Mucosa of descending colon (tissue), 3 donors: ENCODE data around the gene ART5. TPM values are rescaled to one million over a fixed set of nuclear protein-coding genes. Genes with fewer than 3 reads are reported as not detected.

Source experiments
- ATAC-seq: fragments of 200-7000 bp; cut with Tn5 transposase; one replicate; pipeline ENCODE4 v1.9.1; 2020; ENCODE audit warnings: mild to moderate bottlenecking, moderate library complexity
- DNase-seq, 3 donors: peaks; one replicate each; pipeline ENCODE4 v3.0.0-alpha.2; 2020
- H3K36me3 ChIP-seq: fragments of 200-600 bp; one replicate; pipeline ENCODE4 v1.8.0; 2021; ENCODE audit warnings: low read depth, mild to moderate bottlenecking
- H3K4me1 ChIP-seq: fragments of 200-600 bp; one replicate; pipeline ENCODE4 v1.8.0; 2021; ENCODE audit warnings: low read depth, mild to moderate bottlenecking
- H3K4me3 ChIP-seq: fragments of 200-600 bp; one replicate; pipeline ENCODE4 v1.8.0; 2021; ENCODE audit warnings: mild to moderate bottlenecking
- H3K9me3 ChIP-seq: fragments of 200-600 bp; one replicate; pipeline ENCODE4 v1.8.0; 2021; ENCODE audit warnings: mild to moderate bottlenecking
- intact Hi-C, 2 donors: fragments of 100-400 bp; cut with DNase I in 1 of 2; cut with micrococcal nuclease in 1 of 2; formaldehyde crosslinking; loops; one replicate each; pipeline versions ENCODE4 v1.11.0 to v1.11.1; 2022; cut with DNase I, micrococcal nuclease
- long read RNA-seq, 2 donors: library from polyadenylated mRNA; unstranded; transcript quantifications; one replicate each; pipeline ENCODE4 v2.0.0, GENCODE V29; 2019 to 2021
- total RNA-seq, 3 donors: library from RNA; stranded (reverse); fragmentation: NEBNext Ultra II Directional in 2 of 3; extraction: Animal tissue kit (Norgen Biotek cat#: 25700) in 2 of 3; gene quantifications; one replicate each; pipeline versions ENCODE4 v1.2.1 to v1.2.4, GENCODE V29; 2021 to 2023
- TF ChIP-seq, protein P1 (sequence below): fragments of 200-600 bp; IDR thresholded peaks from one replicate; pipeline ENCODE4 v1.8.0; 2022; ENCODE audit warnings: antibody characterized with exemption, mild to moderate bottlenecking
- donor health status: DM: no; HTN: no; CAD: no; lungs with moderate emphysema.
- donor health status: DM: no; HTN: no; CAD: no.
- donor health status: DM: no; HTN: yes; CAD: no.

ART5 gene, protein sequence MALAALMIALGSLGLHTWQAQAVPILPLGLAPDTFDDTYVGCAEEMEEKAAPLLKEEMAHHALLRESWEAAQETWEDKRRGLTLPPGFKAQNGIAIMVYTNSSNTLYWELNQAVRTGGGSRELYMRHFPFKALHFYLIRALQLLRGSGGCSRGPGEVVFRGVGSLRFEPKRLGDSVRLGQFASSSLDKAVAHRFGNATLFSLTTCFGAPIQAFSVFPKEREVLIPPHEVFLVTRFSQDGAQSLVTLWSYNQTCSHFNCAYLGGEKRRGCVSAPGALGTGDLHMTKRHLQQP
- total RNA-seq: not detected
- long read RNA-seq, donor 1, partial matches to known transcripts: 0 of 1 reads
- long read RNA-seq, donor 1, other reads (novel, unspliced or antisense): 1 of 1 reads
- long read RNA-seq, donor 2: 0 reads

DNA sequence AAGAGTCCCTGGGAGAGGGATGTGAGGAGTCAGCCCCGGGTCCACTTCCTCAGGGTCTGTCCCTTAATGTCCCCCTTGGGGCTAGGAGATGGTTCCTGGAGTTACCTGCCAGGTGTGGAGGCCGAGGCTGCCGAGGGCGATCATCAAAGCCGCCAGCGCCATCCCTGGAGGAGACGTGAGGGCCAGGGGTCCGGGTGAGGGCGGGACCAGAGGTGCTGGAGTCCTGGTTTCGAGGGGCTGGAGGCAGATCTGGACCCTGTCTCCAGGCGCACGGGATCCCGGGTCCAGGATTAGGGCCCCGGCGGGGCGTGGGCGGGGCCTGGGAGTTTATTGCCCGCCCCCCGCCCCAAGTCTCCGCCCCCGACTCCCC lies at the start of gene ART5:
TSS of gene ART5 (minus strand) at position 292 of the 370 bp plus-strand sequence. CDS start at position 162, 130 bp downstream.
- intact Hi-C loops: no loop called here

DNA sequence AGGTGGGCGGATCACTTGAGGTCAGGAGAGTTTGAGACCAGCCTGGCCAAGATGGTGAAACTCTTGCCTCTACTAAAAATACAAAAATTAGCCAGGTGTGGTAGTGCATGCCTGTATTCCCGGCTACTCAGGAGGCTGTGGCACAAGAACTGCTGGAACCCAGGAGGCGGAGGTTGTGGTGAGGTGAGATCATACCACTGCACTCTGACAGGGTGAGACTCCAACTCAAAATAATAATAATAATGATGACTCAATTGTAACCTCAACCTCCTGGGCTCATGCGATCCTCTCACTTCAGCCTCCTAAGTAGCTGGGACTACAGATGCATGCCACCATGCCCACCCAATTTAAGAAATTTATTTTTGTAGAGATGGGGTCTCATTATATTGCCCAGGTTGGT lies 45.0 kb upstream of the ART5 start:
- TF ChIP-seq, protein P1, sequence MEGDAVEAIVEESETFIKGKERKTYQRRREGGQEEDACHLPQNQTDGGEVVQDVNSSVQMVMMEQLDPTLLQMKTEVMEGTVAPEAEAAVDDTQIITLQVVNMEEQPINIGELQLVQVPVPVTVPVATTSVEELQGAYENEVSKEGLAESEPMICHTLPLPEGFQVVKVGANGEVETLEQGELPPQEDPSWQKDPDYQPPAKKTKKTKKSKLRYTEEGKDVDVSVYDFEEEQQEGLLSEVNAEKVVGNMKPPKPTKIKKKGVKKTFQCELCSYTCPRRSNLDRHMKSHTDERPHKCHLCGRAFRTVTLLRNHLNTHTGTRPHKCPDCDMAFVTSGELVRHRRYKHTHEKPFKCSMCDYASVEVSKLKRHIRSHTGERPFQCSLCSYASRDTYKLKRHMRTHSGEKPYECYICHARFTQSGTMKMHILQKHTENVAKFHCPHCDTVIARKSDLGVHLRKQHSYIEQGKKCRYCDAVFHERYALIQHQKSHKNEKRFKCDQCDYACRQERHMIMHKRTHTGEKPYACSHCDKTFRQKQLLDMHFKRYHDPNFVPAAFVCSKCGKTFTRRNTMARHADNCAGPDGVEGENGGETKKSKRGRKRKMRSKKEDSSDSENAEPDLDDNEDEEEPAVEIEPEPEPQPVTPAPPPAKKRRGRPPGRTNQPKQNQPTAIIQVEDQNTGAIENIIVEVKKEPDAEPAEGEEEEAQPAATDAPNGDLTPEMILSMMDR: no peak
- intact Hi-C loops: no loop called here
- Histone ChIP-seq H3K4me3 (no peak overlapping the region), H3K9me3 (no peaks in the 10 kb centered on the region), H3K4me1 (no peaks in the 10 kb centered on the region), H3K36me3 (peaks cover 12% of the 10 kb centered on the region)
- ATAC-seq (no peak), DNase-seq (no peak)

More for the DNA sequence above, at the start of gene ART5:
- peaks cover 12% of the 10 kb centered on the region for H3K4me1 ChIP-seq
- H3K36me3 ChIP-seq: no peaks in the 10 kb centered on the region
- ATAC-seq (no peak), DNase-seq (no peak)
- TF ChIP-seq, protein P1: no peak
- H3K9me3 ChIP-seq: no peaks in the 10 kb centered on the region
- H3K4me3 ChIP-seq: no peak within 1 kb of the TSS

DNA sequence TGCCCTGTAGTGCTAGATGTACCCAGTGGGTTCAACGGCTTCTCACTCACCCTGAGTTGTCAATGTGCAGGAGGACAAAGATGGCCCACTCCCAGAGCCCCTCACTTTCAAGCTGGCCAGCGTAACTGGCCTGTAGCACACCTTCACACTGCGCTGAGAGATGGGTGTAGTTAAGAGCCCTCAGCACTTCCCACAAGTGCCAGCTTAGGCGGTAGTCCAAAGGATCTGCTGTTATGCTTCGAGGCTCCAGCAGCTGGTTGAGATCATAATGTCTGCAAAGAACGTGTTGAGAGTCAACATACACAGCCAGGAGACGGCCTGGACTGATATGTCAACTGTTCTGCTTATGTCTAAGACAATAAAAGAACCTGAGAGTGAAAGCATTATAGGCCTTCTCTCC lies 44.1 kb upstream of the ART5 start:
- no peak for DNase-seq

DNA sequence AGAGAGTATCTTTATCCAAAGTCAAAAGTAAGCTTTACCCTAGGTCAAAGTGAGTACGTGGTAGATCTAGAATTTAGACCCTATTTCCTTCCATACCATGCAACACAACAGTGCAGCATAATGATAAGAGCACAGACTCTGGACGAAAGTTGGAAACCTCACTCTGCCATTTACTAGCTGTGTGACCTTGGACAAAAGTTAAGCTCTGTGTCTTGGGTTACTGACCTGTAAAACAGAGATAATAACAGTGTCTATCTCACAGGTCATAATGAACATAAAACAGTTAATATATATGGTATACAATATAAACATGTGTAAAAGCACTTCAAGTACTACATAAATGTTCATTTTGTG lies 43.0 kb upstream of the ART5 start:
- DNase-seq (no peak), ATAC-seq (peak; percentile 27)
- TF ChIP-seq, protein P1: no peak
- intact Hi-C loops: no loop called here
- no peaks in the 10 kb centered on the region for H3K4me1 ChIP-seq
- H3K4me3 ChIP-seq: no peak overlapping the region
- H3K36me3 ChIP-seq: peaks cover 12% of the 10 kb centered on the region
- H3K9me3 ChIP-seq: no peaks in the 10 kb centered on the region

More for the DNA sequence above, 44.1 kb upstream of the ART5 start:
- Histone ChIP-seq H3K9me3 (no peaks in the 10 kb centered on the region), H3K4me3 (no peak overlapping the region), H3K4me1 (no peaks in the 10 kb centered on the region), H3K36me3 (peaks cover 12% of the 10 kb centered on the region)
- TF ChIP-seq, protein P1: no peak
- intact Hi-C loops: no loop called here
- ATAC-seq: peak; percentile 28

DNA sequence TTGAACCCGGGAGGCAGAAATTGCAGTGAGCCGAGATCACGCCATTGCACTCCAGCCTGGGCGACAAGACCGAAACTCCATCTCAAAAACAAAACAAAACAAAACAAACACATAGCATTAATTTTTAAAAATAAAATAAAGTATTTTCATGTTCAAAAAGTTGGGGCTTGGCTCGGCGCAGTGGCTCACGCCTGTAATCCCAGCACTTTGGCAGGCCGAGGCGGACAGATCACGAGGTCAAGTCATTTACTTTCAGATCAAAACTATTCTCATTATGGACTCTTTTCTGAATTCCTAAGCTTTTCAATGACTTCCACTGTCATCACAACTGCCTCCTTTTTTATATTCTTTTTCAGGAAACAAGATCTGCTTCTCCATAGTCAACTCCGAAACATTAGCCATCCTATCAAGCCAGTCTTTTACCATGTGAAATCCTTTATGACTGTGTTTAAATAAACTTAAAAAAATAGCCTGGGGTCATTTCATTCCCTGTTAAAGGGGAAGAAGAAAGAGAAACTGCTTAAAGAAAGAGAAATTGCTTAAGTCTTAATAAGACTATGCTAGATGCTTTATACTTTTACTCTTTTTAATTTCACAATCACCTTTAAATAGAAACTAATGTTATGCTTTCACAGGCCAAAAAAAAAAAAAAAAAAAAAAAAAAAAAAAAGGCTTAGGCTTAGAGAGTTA lies 42.5 kb upstream of the ART5 start:
- Histone ChIP-seq H3K36me3 (peaks cover 12% of the 10 kb centered on the region), H3K4me1 (no peaks in the 10 kb centered on the region), H3K4me3 (no peak overlapping the region), H3K9me3 (no peaks in the 10 kb centered on the region)
- DNase-seq (no peak), ATAC-seq (no peak)
- intact Hi-C loops: no loop called here
- TF ChIP-seq, protein P1: no peak
